ENCODE measurements around the gene RCAN2.
"Not testable (repeated sequence)": the region's sequence is repeated elsewhere in the genome, so short reads cannot be mapped to it uniquely, and the experiment has no call there.

Gene RCAN2

GRCh38 chr6:46387728-46388127 lies 103.5 kb downstream of the RCAN2 start:
- not testable (repeated sequence) for DNase-seq (ENCODE audit: low spot score)

DNA sequence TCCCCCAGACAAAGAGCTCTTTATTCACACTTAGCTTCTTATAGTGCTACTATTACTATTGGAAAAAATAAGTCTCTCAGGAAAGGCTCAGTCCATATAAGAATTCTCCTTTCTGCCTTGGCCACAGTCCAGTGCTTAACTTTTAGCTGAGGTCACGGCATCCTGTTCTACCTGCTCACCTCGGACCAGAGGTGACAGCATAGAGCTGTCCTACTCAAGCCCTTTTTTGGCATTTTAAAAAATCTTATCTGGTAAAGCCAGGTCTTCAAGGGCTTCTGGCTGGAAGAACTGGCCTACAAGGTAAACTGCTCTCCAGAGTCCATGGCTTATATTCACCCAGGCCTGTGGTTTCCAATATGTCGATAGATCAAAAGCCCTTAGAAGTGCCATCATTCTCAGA lies 109.7 kb downstream of the RCAN2 start:
- no peak for DNase-seq (ENCODE audit: low spot score)

DNA sequence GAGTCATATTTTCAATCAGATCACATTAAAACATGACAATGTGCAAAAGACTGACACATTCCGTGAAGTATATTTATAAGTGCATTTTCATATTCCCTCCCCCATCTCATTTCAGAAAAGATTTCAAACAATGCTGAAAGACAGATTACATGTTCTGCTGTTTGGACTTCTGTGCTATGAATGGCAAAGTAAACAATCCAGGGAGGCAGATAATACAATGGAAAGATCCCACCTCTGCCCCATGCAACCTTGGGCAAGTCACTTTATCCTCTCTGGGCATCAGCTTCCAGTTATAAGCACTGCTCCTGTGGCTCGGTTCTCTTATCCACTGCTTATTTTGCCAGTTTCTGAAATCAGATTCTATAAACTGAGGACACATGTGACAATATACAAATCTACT lies 110.2 kb downstream of the RCAN2 start:
- DNase-seq (ENCODE audit: low spot score): no peak

- DNase-seq (ENCODE audit: low spot score): no peak
Measured at GRCh38 chr6:46380152-46380807, 111.0 kb downstream of the RCAN2 start.

- DNase-seq (ENCODE audit: low spot score): no peak
Measured at GRCh38 chr6:46378882-46379416, 112.3 kb downstream of the RCAN2 start.

GRCh38 chr6:46378161-46378881 lies 112.9 kb downstream of the RCAN2 start:
- DNase-seq (ENCODE audit: low spot score): no peak

- no peak for DNase-seq (ENCODE audit: low spot score)
Measured at GRCh38 chr6:46377209-46377608, 114.0 kb downstream of the RCAN2 start.

- no peak for DNase-seq (ENCODE audit: low spot score)
Measured at GRCh38 chr6:46376562-46377061, 114.6 kb downstream of the RCAN2 start.

- DNase-seq (ENCODE audit: low spot score): no peak
Measured at GRCh38 chr6:46370622-46371021, 120.6 kb downstream of the RCAN2 start.

DNA sequence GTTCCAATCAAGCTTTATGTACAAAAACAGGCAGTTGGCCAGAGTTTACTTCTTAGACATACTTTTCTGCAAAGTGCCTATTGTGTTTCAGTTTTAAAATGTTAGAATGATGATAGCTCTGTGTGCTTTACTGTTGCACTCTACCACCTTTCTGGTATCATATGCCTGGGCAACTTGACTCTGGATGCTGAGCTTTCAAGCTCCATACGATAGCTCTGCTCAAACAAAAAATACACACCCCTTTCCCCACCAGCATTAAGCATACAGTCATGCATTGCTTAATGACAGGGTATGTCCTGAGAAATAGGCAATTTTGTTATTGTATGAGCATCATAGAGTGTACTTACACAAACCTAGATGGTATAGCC lies 123.1 kb downstream of the RCAN2 start:
- DNase-seq (ENCODE audit: low spot score): no peak

DNA sequence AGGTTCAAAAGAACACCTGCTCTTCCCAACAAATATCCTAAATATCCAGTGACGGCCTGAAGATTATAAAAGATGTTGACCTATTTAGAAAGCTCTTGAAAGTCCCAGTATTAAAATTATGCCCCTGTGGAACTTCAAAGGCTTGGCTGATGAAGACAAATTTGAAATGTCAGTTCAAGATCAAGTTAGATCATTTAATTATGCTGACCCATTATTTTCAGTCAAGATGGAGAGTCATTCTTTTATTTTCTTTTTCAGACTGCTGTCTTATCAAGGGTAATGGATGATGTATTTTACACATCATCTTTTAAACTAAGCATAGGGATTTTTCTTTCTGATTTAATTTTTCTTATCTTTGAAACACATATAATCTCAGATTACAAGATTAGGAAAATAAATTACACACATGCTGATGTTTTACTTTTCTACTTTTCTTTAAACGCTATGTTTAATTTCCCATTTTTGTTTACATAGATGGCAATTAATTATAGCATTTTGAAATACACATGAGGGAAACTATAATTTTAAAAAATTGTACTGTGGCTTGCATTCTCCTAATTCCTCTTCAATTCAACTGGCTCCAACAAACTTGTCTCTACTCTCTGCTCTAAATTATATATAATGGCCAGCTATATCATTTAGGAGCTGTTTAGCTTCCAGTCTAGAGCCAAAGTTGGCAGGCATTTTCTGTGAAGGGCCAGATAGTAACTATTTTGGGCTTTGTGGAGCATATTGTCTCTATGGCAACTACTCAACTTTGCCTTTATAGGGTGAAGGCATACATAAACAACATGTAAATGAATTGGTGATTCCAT lies 123.7 kb downstream of the RCAN2 start:
- no peak for DNase-seq (ENCODE audit: low spot score)

DNA sequence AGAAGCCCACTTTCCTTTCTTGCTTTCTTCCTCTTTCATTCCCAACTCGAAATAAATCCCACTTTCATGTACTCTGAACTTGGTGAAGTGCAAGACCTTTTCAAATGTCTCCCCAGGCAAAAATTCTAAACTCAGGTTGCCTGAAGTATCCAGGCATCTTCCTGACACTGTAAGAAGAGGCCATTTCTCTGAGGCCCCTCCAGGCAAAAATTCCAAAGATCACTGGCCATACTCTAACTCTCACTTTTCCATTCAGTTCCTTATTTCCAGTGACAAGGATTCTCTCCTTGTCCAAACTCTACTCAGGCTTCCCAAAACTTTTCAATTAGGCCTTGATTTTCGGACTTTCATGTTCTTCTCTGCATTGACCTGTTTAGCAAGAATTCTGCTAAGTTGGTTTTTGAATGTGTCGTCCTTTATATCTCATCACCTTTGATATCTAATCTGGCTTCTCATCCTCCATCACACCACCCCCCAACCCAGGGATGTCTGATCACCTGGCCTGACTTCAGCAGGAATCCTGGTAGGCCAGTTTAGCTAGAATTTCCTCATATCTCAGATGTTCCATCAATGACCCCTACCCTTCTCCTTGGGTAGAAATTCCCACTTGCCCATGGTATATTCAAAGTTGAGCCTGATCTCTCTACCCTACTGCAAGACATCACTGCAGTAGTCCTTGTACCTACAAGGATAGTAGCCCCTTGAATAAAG lies 124.9 kb downstream of the RCAN2 start:
- DNase-seq (ENCODE audit: low spot score): no peak

DNA sequence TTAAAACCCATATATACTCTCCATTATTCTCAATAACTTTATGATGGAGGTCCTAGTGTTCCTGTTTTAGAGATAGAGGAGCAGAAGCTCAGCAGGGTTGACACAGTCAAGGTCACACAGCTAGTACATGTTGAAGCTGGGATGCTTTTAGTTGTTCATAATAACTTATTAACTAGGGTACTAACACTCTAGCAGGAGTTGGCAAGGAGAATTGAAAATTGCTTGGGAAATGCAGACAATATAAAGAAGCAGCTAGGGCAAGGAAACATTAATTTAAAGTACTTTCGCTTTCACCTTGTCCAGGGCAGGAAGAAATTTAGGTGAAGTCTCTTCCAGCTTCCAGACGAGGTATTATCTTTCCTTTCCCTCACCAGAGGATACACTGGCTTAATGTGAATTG lies 133.7 kb downstream of the RCAN2 start:
- DNase-seq (ENCODE audit: low spot score): no peak

DNA sequence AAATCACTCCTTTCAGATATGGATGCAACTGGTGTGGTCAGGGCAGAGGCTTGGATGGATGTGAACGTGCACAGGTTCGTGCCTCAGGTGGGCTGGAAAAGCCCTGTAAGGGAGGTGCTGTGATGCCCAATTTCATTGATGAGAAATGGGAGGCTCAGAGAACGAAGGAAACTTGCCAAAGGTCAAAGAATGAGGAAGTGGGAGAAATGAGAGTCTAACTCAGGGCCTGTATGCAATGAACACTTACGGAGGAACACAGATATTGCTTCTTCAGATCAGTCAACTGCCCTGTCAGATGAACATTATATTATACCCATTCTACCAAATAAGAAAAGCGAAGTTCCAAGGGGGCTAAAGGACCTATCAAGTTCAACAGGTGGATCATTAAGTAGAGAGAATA lies 134.7 kb downstream of the RCAN2 start:
- DNase-seq (ENCODE audit: low spot score): no peak

GRCh38 chr6:46353528-46353927 lies 137.7 kb downstream of the RCAN2 start:
- no peak for DNase-seq (ENCODE audit: low spot score)

- no peak for DNase-seq (ENCODE audit: low spot score)
Measured at GRCh38 chr6:46352541-46353268, 138.5 kb downstream of the RCAN2 start.

GRCh38 chr6:46350714-46351113 lies 140.5 kb downstream of the RCAN2 start:
- no peak for DNase-seq (ENCODE audit: low spot score)

DNA sequence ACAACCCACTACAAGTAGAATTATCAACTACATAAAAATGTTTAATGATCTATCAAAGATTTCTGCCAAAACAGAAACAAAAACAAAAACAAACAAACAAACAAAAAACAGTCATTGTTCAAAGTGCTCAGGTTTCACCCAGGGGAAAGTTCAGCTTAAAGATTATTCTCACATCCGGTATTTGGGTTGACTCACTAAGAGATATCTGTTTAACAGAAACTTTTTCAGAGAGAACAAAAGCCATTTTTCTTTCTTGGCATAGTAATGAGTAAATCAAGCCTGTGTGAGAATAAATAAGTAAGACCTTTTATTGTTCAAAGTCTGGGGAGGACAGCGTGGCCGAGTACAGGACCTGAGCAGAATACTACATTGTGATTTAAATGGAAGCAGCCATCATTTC lies 143.6 kb downstream of the RCAN2 start:
- DNase-seq (ENCODE audit: low spot score): no peak

DNA sequence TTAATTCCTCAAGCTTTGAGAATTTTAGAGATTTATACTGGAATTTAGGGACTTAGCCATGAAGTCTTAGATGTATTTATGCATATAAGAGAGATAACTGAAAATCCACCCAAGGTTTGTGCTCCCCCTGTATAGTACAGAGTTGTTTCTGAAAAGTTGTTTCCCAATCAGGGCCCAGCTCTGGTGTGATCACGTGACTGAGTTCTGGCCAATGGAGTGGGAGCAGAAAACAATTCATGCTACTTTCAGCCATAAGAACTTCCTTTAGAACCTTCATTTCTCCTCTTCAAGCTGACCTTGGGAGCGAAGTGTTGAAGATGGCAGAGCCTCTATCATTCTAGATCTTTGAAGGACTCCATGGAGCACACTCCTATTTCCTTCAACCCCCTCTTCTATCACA lies 151.0 kb downstream of the RCAN2 start:
- DNase-seq (ENCODE audit: low spot score): no peak

DNA sequence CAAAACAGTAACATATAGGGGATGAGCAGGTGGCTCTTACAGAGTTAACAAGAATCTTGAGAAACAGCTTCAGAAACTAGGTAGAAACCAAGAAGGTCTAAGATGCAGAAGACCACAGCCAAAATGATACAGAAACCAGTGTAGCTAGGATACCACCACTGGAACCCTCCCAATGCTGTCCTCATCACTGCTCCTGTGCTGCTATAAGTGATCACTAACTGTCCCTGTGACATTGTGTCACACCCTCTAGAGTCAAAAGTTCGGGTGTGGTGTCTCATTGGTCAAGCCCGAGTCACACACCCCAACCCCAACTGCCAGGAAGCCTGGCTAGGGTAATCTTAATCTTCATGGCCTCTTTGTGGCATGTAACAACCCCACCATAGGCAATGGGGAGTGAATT lies 153.1 kb downstream of the RCAN2 start:
- DNase-seq (ENCODE audit: low spot score): no peak

DNA sequence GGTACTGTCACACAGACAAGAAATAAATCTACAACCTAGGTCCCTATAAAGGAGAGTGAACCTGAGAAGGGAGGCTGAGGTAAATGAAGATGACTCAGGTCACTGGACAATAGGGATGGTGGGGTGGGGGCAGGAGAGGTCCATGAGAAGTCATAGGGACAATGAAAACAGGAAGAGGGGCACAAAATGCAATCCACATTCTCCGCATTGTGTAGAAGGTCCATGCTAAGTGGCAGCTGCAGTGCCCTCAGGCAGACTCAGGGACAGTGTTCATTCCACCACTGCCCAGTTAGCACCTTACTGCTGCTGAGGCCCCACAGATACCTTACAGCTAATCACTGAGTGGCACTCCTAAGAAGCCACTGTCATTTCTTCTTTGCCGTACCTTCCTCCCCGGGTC lies 156.8 kb downstream of the RCAN2 start:
- no peak for DNase-seq (ENCODE audit: low spot score)
